Measurements from ENCODE around the gene SIK2. TPM values are rescaled to one million over a fixed set of nuclear protein-coding genes. Genes with fewer than 3 reads are reported as not detected.

The SIK2 gene
- total RNA-seq, 1 experiment from 2014 or later, result 13.9 TPM

GRCh38 chr11:111776398-111777093, 174.3 kb downstream of the SIK2 start:
- H3K27ac Mint-ChIP-seq (ENCODE audit: unreplicated experiment), result no peak overlapping the region
- TF ChIP-seq CTCF (IDR thresholded peaks at IDR 0.05; ENCODE audit: unreplicated experiment), result no peak

GRCh38 chr11:111777094-111778046, 175.1 kb downstream of the SIK2 start:
- Mint-ChIP-seq H3K27ac (ENCODE audit: unreplicated experiment) (no peak overlapping the region), H3K9me3 (ENCODE audit: low read depth, unreplicated experiment) (no peaks in the 10 kb centered on the region), H3K4me1 (ENCODE audit: low read depth, unreplicated experiment) (peaks cover 15% of the 10 kb centered on the region), H3K36me3 (ENCODE audit: insufficient read depth, unreplicated experiment) (no peaks in the 10 kb centered on the region), H3K27me3 (ENCODE audit: unreplicated experiment) (no peaks in the 10 kb centered on the region), H3K4me3 (ENCODE audit: low read depth, unreplicated experiment) (no peak overlapping the region)
- DNase-seq, result peak; percentile 23
- peak; percentile 28 for TF ChIP-seq CTCF (IDR thresholded peaks at IDR 0.05; ENCODE audit: unreplicated experiment)
- BruUV-seq (replicated peaks), result no TSS peak
- intact Hi-C loops (cut with micrococcal nuclease; ENCODE audit: unreplicated experiment), result loop anchor here (1.0 to 10.0 kb wide), 4 partner anchors 63 to 323 kb away; no protein-coding TSS in a partner anchor
- CTCF ChIA-PET, result interaction anchor here (0.7 to 2.4 kb wide), 9 partner anchors 11 to 211 kb away, joined by 3 to 10 read pairs (median 6); partner anchors contain the start of genes PPP2R1B and SIK2

More at GRCh38 chr11:111776398-111777093, 174.3 kb downstream of the SIK2 start:
- Mint-ChIP-seq H3K36me3 (ENCODE audit: insufficient read depth, unreplicated experiment) (no peaks in the 10 kb centered on the region), H3K4me1 (ENCODE audit: low read depth, unreplicated experiment) (peaks cover 15% of the 10 kb centered on the region), H3K27me3 (ENCODE audit: unreplicated experiment) (no peaks in the 10 kb centered on the region), H3K9me3 (ENCODE audit: low read depth, unreplicated experiment) (no peaks in the 10 kb centered on the region), H3K4me3 (ENCODE audit: low read depth, unreplicated experiment) (no peak overlapping the region)
- no TSS peak for BruUV-seq (replicated peaks)
- CTCF ChIA-PET, result interaction anchor here (1.2 to 2.4 kb wide), 7 partner anchors 10 to 210 kb away, joined by 3 to 10 read pairs (median 6); partner anchors contain the start of genes PPP2R1B and SIK2
- DNase-seq, result no peak
- intact Hi-C loops (cut with micrococcal nuclease; ENCODE audit: unreplicated experiment), result loop anchor here (1.0 to 10.0 kb wide), 4 partner anchors 64 to 322 kb away; no protein-coding TSS in a partner anchor

- Mint-ChIP-seq H3K36me3 (ENCODE audit: insufficient read depth, unreplicated experiment) (no peaks in the 10 kb centered on the region), H3K27me3 (ENCODE audit: unreplicated experiment) (no peaks in the 10 kb centered on the region), H3K4me1 (ENCODE audit: low read depth, unreplicated experiment) (peaks cover 15% of the 10 kb centered on the region), H3K4me3 (ENCODE audit: low read depth, unreplicated experiment) (no peak overlapping the region), H3K27ac (ENCODE audit: unreplicated experiment) (no peak overlapping the region), H3K9me3 (ENCODE audit: low read depth, unreplicated experiment) (no peaks in the 10 kb centered on the region)
- TF ChIP-seq CTCF (IDR thresholded peaks at IDR 0.05; ENCODE audit: unreplicated experiment), result no peak
- intact Hi-C loops (cut with micrococcal nuclease; ENCODE audit: unreplicated experiment), result loop anchor here (5.0 to 10.0 kb wide), 2 partner anchors 191 to 323 kb away; no protein-coding TSS in a partner anchor
- no peak for DNase-seq
- BruUV-seq (replicated peaks), result no TSS peak
- CTCF ChIA-PET, result interaction anchor here (0.7 to 2.4 kb wide), 5 partner anchors 56 to 212 kb away, joined by 3 to 6 read pairs (median 4); partner anchors contain the start of gene SIK2
Measured at GRCh38 chr11:111778047-111778558, 175.9 kb downstream of the SIK2 start.

GRCh38 chr11:111779118-111779517, 176.9 kb downstream of the SIK2 start:
- intact Hi-C loops (cut with micrococcal nuclease; ENCODE audit: unreplicated experiment), result loop anchor here (5.0 to 10.0 kb wide), 2 partner anchors 192 to 324 kb away; no protein-coding TSS in a partner anchor
- Mint-ChIP-seq H3K27me3 (ENCODE audit: unreplicated experiment) (no peaks in the 10 kb centered on the region), H3K4me3 (ENCODE audit: low read depth, unreplicated experiment) (no peak overlapping the region), H3K9me3 (ENCODE audit: low read depth, unreplicated experiment) (no peaks in the 10 kb centered on the region), H3K4me1 (ENCODE audit: low read depth, unreplicated experiment) (peaks cover 15% of the 10 kb centered on the region), H3K27ac (ENCODE audit: unreplicated experiment) (no peak overlapping the region), H3K36me3 (ENCODE audit: insufficient read depth, unreplicated experiment) (no peaks in the 10 kb centered on the region)
- no peak for DNase-seq
- no TSS peak for BruUV-seq (replicated peaks)
- CTCF ChIA-PET, result interaction anchor here (0.7 kb wide), 1 partner anchor 13 kb away, joined by 3 read pairs; the partner anchor contains the start of gene PPP2R1B
- no peak for TF ChIP-seq CTCF (IDR thresholded peaks at IDR 0.05; ENCODE audit: unreplicated experiment)

All from Calu3 (cell line).